Chondrocyte (in vitro differentiated cells): ENCODE results near the gene SLC9C2. TPM values are rescaled to one million over a fixed set of nuclear protein-coding genes. Genes with fewer than 3 reads are reported as not detected.

Experiments used
- DNase-seq: peaks from one replicate; pipeline ENCODE4 v3.0.0; 2021; ENCODE audit warnings: mixed read lengths, low spot score
- H3K27ac Mint-ChIP-seq: one replicate; pipeline ENCODE4 v1.8.0; 2021; ENCODE audit warnings: mild to moderate bottlenecking, moderate library complexity, mixed read lengths; ENCODE audit not compliant: unreplicated experiment
- H3K27me3 Mint-ChIP-seq: 2 replicates; pipeline ENCODE4 v1.8.0; 2021; ENCODE audit warnings: low read depth, mixed read lengths
- H3K36me3 Mint-ChIP-seq: 2 replicates; pipeline ENCODE4 v1.8.0; 2021; ENCODE audit warnings: low read depth, mixed read lengths
- H3K4me1 Mint-ChIP-seq: 2 replicates; pipeline ENCODE4 v1.8.0; 2021; ENCODE audit warnings: low read depth, mild to moderate bottlenecking, mixed read lengths
- H3K4me3 Mint-ChIP-seq: one replicate; pipeline ENCODE4 v1.8.0; 2021; ENCODE audit warnings: mild to moderate bottlenecking, moderate library complexity, mixed read lengths; ENCODE audit not compliant: unreplicated experiment
- H3K9me3 Mint-ChIP-seq: 2 replicates; pipeline ENCODE4 v1.8.0; 2021; ENCODE audit warnings: low read depth, mixed read lengths
- CTCF ChIP-seq: fragments of 200-600 bp; sonication (generic); IDR thresholded peaks from 2 replicates; pipeline ENCODE4 v1.5.0; 2021; ENCODE audit warnings: antibody characterized with exemption, mild to moderate bottlenecking, moderate library complexity
- total RNA-seq: library from RNA; stranded (reverse); gene quantifications from 3 replicates; pipeline ENCODE4 v1.2.1, GENCODE V29; 2021

SLC9C2 gene
- total RNA-seq, 1 donor from 2014 or later = not detected

GRCh38 chr1:173489149-173489600 is 113.7 kb downstream of the SLC9C2 start:
- no peaks in the 10 kb centered on the region for H3K27me3 Mint-ChIP-seq
- no peaks in the 10 kb centered on the region for H3K4me1 Mint-ChIP-seq
- H3K9me3 Mint-ChIP-seq = peaks cover 11% of the 10 kb centered on the region
- no peak overlapping the region for H3K27ac Mint-ChIP-seq
- H3K36me3 Mint-ChIP-seq = peaks cover 46% of the 10 kb centered on the region
- DNase-seq = no peak
- no peak overlapping the region for H3K4me3 Mint-ChIP-seq
- no peak for TF ChIP-seq CTCF

- Mint-ChIP-seq H3K27ac (no peak overlapping the region), H3K36me3 (peaks cover 47% of the 10 kb centered on the region), H3K27me3 (no peaks in the 10 kb centered on the region), H3K9me3 (peaks cover 3% of the 10 kb centered on the region), H3K4me3 (no peak overlapping the region), H3K4me1 (no peaks in the 10 kb centered on the region)
- TF ChIP-seq CTCF = no peak
- DNase-seq = no peak
Measured at GRCh38 chr1:173488001-173488400, 114.9 kb downstream of the SLC9C2 start.

- H3K9me3 Mint-ChIP-seq = no peaks in the 10 kb centered on the region
- no peaks in the 10 kb centered on the region for H3K27me3 Mint-ChIP-seq
- no peaks in the 10 kb centered on the region for H3K4me1 Mint-ChIP-seq
- H3K4me3 Mint-ChIP-seq = no peak overlapping the region
- H3K36me3 Mint-ChIP-seq = peaks cover 63% of the 10 kb centered on the region
- H3K27ac Mint-ChIP-seq = no peak overlapping the region
- no peak for DNase-seq
- TF ChIP-seq CTCF = no peak
Measured at GRCh38 chr1:173485401-173485800, 117.5 kb downstream of the SLC9C2 start.

- peaks cover 9% of the 10 kb centered on the region for H3K4me1 Mint-ChIP-seq
- no peak for TF ChIP-seq CTCF
- no peak overlapping the region for H3K27ac Mint-ChIP-seq
- no peaks in the 10 kb centered on the region for H3K27me3 Mint-ChIP-seq
- peaks cover 64% of the 10 kb centered on the region for H3K36me3 Mint-ChIP-seq
- H3K9me3 Mint-ChIP-seq = no peaks in the 10 kb centered on the region
- DNase-seq = no peak
- no peak overlapping the region for H3K4me3 Mint-ChIP-seq
Measured at GRCh38 chr1:173484276-173484675, 118.6 kb downstream of the SLC9C2 start.

GRCh38 chr1:173482683-173483082 is 120.2 kb downstream of the SLC9C2 start:
- TF ChIP-seq CTCF = no peak
- Mint-ChIP-seq H3K27me3 (no peaks in the 10 kb centered on the region), H3K27ac (no peak overlapping the region), H3K4me3 (no peak overlapping the region), H3K9me3 (no peaks in the 10 kb centered on the region), H3K4me1 (peaks cover 22% of the 10 kb centered on the region), H3K36me3 (peaks cover 51% of the 10 kb centered on the region)
- no peak for DNase-seq
